Posterior cingulate gyrus (tissue), 11 donors: ENCODE data around the gene APC2.
"Not testable (repeated sequence)": the region's sequence is repeated elsewhere in the genome, so short reads cannot be mapped to it uniquely, and the experiment has no call there.

Source experiments
- DNase-seq, 10 donors: peaks; one replicate each; pipeline versions ENCODE4 v3.0.0 to v3.0.0-alpha.2; 2020 to 2021; ENCODE audit warnings: mixed read lengths in 3 of 10
- intact Hi-C: fragments of 100-400 bp; cut with DNase I; formaldehyde crosslinking; loops from one replicate; pipeline ENCODE4 v1.15.1; 2023

Gene APC2

DNA sequence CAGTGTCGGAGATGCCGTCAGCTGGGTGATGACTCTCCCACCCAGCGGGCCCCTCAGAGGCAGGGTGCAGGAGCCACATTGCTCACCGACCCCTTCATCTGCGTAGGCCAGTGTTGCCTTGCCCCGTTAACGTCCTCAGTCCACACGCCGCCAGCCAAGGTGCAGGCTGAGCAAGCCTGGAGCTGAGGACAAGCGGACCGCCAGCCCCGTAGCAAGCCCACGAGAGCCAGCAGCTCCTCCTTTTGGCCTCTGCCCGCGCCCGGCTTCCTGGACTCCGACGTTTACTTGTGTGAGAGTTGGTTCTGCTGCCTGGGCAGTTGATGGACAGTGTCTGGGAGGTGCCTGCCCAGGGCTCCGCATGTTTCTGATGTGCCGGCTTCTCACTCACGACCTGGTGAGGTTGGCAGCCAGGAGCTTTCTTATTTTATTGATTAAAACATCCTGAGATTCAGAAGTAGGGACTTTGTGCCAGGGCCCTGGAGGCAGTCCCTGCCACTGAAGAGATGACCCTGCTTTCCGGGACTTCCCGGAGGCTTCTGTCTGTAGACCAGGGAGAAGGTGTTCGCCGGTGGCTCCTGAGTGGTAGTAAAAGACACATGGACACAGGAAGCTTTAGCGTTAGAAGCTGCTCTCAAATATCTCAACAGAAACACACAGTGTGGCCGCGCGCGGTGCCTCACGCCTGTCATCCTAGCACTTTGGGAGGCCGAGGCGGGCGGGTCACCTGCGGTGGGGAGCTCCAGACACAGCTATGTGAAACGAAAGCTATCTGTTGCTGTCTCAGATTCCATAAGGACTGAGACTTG, 36.7 kb upstream of the APC2 start:
- DNase-seq, result peak in 1 of 10 donors; percentile 78
- intact Hi-C loops, result no loop called here

DNA sequence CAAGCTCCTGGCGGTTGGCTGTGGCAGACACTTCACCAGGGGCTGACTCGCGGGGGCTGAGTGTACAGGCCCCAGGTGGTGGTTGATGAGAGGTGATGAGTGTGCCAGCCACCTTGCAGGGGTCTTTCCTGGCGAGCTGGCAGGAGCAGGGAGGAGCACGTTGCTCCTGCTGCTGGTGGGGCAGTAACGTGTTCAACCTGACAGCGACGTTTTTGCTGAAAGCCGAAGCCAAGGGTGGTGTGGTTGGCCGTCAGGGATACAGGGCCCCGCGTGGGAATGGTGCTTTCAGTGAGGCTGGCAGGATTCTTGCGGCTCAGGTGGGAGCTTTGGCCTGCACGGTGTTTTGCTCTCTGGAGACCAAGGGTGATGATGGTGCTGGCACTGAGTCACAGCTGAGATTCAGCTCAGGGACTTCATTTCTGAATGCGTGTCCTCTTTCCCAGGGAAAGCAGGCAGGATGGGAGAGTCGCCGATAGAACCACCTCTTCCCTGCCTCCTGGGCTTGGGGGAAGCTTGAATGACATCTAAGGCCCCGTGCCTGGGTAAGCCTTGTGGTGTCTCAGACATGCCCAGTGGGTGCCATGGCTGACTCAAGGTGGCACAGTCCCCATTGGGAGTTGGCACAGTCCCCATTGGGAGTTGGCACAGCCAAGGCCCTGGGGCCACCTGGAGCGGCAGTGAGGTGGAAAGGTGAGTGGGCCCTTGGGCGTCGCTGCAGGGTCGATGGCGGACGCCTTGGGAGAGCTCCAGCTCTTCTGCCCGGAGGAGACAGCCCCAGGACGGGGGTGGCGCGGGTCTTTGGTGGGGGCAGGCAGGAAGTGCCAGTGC, 33.7 kb upstream of the APC2 start:
- peak in 1 of 10 donors; percentile 86 for DNase-seq
- intact Hi-C loops, result no loop called here

DNA sequence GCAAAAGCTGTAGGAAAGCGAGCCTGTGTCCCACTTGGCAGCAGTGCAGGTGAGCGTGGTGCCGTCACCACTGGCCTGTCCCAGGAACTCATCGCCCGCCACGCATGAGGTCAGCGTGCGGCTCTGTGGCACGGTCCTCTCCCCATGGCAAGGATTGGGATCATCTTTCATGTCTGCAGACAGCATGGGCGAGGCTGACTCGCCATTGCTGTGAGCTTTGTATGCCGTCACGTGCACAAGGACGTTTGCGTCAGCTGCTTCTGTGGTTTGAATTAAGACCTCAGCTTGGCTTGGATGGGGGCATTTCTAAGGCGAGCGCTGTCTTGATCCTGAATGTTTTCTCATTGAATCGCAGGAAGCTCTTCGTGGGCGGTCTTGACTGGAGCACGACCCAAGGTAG, 32.8 kb upstream of the APC2 start:
- DNase-seq, result peak in 1 of 10 donors; percentile 91
- intact Hi-C loops, result no loop called here

DNA sequence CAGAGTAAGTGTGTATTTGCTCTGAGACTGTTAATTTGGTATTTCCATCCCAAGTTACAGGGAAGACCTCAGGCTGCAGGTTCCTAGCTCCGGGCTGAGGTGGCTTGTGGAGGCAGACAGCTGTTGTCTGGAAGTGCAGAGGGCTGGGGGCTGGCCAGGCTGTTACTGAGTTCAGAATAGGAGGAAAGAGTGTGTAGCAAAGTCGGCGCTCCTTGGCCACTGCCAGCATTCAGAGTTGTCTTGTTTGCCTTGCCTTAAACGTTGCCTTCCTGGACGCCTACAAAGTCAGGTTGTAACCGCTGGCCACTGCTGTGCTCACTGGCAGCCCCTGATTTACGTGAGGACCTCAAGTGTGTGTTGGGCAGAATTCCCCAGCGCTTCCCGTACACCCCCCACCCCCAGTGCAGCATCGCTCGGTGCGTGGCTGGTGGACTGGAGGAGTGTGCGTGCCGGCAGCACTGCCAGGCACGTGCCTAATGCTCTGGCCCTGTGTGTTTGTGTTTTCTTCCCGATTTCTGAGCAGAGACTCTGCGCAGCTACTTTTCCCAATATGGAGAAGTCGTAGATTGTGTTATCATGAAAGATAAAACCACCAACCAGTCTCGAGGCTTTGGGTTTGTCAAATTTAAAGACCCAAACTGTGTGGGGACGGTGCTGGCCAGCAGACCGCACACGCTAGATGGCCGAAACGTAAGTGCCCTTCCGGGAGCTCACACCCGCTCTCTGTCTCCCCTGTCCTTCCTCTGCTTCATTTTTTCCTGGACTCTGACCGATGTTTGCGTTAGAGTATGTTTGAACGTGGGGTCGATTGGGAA, 32.0 kb upstream of the APC2 start:
- intact Hi-C loops, result no loop called here
- peak in 1 of 10 donors; percentile 86 for DNase-seq

DNA sequence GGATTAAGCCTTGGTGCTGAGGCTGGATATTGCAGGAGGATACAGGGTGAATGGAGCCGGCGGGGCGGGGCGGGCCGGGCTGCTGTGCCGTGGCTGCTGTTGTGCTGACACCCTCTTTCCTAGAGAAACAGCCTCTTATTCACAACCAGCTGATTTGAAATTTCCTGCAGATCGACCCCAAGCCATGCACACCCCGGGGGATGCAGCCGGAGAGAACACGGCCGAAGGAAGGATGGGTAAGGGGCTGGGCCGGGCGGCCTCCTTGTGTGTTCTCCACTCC, 31.5 kb upstream of the APC2 start:
- intact Hi-C loops, result no loop called here
- DNase-seq, result peak in 1 of 10 donors; percentile 85

DNA sequence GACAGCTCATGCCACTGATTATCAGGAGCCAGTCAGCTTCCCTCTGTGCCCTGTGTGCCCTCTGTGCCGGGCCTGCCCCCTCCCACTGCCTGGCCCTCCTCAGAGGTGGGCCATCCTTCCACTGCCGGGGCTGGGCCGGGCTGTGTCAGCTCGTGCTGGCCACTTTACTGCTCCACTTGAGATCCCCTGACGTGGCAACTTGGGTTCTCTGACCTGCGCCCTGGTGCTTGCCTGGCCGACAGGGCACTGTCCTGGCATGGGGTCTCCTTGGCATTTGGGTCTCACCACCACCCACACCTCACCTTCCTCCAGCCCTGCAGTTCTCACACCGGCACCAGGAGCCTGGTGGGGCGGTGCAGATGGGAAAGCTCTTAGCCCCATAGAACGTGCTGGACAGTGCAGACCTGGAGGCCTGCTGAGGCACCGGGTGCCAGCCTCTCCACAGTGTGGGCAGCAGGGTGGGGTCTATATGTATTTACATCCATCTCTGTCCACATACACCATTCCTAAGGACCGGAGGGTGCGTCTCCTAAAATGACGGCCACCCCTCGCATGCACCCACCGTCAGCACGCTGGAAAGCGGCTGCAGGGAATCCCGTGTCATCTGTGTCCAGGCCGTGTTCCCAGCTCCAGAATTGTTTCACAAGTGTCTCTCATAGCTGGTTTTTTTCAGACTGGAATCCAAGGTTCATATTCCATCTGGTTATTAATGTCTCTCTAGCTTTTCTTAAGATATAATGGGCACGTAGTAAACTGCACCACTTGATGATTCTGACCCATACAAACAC, 30.8 kb upstream of the APC2 start:
- no peak for DNase-seq
- intact Hi-C loops, result no loop called here

DNA sequence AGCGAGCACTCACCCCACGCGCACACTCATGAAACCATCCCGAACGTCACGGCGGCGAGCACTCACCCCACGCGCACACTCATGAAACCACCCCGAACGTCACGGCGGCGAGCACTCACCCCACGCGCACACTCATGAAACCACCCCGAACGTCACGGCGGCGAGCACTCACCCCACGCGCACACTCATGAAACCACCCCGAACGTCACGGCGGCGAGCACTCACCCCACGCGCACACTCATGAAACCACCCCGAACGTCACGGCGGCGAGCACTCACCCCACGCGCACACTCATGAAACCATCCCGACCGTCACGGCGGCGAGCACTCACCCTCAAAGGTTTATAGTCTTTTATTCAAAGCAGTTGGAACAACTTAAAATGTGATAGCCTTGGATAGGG, 29.8 kb upstream of the APC2 start:
- DNase-seq, intact Hi-C loops: not testable (repeated sequence)

DNA sequence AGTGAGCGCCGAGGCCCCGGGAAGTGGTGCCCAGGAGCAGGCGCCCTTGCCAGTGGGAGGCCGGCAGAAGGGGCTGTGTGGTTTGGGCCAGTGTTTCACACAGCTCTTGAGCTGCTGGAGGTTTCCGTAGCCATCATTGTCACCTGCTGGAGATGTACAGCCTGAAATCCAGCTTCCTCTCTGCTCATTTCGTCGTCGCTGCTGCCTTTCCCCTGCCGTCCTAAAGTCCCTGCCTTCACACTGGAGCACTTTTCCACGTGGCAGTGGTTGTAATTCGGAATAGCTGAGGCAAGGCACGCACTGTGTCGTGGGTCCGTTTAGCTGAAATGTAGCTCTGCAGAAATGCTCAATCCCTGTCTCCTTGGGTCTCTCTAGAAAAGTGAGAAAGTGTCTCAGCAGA, 29.3 kb upstream of the APC2 start:
- intact Hi-C loops, result no loop called here
- no peak for DNase-seq

DNA sequence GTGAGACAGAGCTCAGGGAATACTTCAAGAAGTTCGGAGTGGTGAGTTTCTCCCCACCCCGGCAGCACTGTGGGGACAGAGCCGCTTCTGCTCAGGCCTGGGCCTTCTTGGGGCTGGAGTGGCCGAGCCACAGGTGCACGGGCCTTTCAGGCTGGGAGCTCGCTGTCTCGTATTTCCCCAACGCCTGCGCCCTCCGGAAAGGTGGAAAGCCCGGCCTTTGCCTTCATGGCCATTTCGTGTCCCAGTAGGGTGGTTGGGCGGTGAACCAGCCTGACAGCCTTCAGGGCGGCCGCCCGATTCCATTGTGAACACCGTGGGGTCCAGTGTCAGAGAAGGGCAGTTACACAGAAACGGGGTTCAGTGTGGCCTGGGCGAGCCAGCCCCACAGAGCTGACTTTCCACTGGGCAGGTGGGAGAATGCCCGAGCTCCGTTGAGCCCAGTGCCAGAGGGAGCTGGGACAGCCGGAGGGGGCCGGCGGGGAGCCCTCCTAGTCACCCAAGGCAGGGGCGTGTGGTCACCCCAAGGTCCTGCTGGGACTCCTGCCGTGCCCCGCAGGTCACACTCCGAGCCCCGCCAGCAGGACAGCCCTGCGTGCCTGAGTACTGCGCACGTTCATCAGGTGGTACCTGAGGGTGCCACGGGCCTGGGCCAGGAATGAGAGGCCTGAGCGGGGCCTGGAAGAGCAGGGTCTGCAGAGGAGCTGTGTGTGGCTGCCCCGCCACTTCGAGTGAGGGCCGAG, 28.5 kb upstream of the APC2 start:
- intact Hi-C loops, result no loop called here
- DNase-seq, result no peak

DNA sequence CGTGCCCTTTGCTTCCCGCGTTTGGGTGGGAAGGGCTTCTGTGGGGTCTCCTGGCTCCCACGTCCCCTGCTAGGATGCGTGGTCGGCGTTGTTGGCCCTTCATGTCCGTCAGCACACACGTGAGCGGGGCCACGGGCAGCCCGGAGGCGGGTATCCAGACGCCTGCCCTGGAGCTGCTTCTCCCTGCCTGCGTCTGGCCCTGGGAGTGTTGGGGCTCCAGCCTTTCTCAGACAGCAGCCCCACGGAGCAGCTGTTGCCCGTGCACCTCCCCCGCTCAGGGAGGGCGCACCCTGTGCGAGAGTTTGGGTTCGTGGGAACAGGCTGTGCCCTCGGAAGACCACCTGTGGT, 28.0 kb upstream of the APC2 start:
- intact Hi-C loops, result no loop called here
- no peak for DNase-seq

DNA sequence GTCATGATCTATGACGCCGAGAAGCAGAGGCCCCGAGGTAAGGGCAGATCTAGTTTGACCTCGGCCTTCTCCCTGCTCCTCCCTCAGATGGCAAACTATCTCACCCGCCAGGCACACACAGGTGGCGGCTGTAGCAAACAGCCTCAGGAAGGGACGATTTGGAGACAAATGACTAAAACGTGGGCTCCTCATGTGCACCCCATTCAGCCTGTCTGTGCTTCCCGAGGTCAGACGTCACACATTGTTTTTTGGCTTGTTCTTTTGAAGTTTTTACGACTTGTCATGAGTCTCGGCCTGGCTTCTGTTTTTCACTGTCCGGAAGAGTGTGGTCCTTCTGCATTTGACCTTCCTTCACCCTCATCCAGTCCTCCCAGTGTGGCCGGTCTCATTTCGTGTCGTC, 27.6 kb upstream of the APC2 start:
- intact Hi-C loops, result no loop called here
- DNase-seq, result no peak

DNA sequence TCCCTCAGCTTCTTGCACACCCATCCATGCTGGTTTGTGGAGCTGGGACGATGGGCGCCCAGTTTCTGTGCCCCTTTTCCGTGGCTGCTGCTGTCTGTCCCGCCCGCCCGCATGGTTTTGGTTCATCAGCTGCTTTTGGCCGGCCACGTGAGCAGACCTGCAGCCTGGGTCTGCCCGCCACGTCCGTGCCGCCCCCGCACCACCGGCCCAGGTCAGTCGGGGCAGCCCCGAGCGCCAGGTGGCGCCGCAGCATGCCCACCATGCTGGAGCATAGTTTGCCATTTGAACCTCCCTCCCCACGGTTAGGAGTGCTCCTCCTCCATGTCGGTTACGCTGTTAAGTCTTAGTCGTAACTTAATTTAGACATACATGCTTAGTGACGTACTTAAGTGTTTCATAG, 27.0 kb upstream of the APC2 start:
- DNase-seq, result no peak
- intact Hi-C loops, result no loop called here

DNA sequence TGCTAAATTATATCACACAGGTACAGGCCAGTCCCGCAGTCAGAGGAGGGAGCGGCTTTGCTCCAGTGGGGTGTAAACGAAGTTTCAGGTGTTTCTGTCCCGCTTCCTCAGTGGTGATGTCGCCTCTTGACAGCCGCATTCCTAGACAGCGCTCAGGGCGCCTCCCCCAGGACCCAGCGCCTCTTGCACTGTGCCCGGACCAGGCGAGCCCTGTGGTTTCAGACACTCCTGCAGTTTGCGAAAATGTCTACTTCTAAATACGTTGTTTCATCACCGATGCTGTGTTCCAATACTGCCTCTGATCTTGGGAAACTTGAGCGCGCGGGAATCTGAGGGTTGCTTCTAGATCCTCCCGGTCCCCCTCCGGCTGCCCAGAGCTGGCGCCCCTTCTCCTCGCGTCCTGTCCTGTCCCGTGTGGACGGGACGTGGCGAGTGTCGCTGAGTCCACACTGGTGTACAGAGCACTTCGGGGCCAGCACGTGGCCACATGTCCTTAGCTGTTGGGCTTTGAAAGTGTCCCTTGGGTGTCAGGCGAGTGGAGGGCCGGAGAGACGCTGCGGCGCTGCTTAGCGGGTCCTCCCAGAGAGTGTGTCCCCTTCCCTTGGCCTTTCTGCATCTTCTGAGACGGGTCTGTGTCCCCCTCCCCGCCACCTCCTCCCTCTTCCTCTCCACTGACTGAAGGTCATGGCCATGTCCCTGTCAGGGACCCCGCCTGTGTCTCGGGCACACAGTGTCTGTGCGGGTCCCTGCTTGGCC, 26.3 kb upstream of the APC2 start:
- DNase-seq, result no peak
- intact Hi-C loops, result no loop called here

DNA sequence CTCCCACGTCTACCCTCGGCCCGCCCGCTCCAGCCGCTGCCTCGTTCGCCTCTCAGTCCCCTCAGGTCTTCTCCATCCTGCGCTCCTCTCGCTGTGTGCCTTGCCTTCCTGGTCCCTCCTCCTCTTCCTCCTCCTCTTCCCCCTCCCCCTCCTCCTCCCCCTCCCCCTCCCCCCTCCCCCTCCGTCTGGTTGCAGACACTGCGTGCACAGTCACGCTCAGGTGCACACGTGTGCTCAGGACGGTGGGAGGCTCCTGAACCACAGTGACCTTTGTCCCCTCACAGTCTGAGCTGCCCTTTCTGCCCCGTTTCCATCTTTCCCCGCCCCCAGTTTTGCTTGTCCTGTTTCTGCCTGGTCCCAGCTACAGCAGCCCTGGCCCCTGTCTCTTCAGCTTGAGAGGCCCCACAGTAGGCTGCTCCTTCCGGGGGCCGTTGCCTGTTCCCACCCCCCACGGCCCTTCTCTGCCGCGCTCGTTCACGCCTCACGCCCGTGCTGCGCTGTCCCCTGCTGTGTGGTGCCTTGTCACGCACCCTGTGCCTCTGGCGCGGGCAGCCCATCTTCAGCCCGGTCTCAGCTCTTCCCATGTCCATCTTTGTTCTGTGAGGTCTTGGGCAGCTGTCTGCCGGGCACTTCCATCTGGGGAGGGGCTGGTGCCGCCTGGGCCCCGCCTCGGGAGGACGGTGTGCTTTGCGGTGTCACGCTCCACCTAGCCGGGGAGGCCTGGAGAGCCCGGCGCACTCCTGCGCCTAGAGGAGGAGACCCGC, 25.5 kb upstream of the APC2 start:
- intact Hi-C loops, result no loop called here
- no peak for DNase-seq

DNA sequence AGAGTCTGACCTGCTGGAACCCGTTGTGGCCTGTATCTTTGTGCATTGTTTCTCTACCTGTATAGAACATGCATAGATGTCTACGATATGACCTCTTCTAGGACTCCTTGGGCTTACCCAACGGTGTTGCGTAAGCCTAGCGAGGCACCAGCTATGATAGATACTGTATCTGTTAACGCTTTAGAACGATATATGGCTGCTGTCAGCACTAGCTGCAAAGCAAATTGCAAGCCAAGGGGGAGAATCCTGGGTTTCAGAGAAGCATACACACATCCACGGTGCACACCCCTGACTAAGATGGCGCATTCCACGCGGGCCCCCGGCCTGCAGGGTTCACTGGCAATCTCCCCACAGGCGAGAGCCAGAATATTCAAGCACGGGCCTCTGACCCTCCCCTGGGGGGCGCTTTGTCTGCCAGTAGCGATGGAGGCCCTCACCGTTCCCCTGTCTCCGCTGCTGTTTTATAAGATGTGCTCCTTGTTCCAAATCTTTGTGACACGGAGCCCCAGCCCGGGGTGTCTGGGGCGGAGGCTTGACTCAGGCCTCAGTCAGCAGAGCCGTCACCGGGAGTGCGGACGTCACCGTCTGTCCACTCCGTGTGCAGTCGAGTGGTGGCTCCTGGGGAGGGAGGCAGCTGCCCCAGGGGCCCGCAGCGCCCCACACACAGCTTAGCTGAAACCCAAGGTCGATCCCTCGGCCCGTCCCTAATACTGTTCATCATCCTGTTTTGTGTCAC, 24.7 kb upstream of the APC2 start:
- intact Hi-C loops, result no loop called here
- no peak for DNase-seq

DNA sequence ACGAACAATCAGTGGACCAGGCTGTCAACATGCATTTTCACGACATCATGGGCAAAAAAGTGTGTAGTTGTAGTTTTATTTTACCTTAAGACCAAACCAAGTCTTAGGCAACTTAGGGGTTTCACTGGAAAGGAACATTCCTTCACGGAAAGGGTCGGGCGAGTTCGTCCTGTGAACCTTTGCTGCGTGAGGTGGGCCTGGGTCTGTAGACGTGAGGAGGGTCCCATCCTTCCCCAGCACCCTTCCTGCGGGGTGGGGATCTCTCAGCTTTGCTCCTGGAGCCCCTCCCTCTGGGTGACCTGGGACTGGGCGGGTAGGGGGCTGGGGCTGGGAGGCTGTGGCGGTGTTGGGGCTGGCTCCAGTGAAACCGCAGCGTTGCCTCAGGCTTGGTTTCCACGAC, 24.0 kb upstream of the APC2 start:
- intact Hi-C loops, result no loop called here
- no peak for DNase-seq

DNA sequence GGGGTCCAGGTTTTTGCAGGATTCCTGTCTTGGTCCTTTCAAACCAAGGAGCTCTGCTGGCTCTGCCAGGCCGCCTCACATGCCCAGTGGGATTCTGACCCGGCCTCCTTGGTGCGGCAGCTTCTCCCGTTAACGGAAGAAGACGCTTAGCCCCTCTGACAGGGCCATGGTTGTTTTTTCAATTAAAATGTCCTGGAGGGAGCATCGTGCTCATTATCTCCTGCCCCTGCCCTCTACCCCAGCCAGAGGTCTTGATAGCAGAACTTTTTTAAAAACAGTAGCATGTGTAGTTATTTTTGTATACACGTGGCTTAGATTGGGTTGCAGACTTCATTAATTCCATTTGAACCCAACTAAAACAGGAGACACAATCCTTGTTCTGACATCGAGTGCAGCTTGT, 23.2 kb upstream of the APC2 start:
- DNase-seq, result no peak
- intact Hi-C loops, result no loop called here
